Stimulated activated CD4-positive, alpha-beta T cell treated with anti-CD3 and anti-CD28 coated beads, Interleukin-12 subunit alpha, Interleukin-12 subunit beta, amount 100 ng/mL, for 24 hours (primary cell): ENCODE data around the gene IL4R.
A peak's percentile ranks its signal among the peaks of the same experiment; 100 is the strongest.
"Not testable (repeated sequence)": the region's sequence is repeated elsewhere in the genome, so short reads cannot be mapped to it uniquely, and the experiment has no call there.

Source experiments
- DNase-seq, 2 experiments: peaks; one replicate each; pipeline ENCODE4 v3.0.0-alpha.2; 2020; ENCODE audit warnings: low read depth in 2 of 2

Gene IL4R

GRCh38 chr16:27313422-27314160, at the start of gene IL4R:
Gene IL4R, plus strand, starts transcription at chr16:27313974. Its CDS starts 26,230 bp downstream, at chr16:27340204.
- peak in 1 of 2 experiments; percentile 75 for DNase-seq

- DNase-seq = no peak
Measured at GRCh38 chr16:27264151-27264550, 49.6 kb upstream of the IL4R start.

GRCh38 chr16:27265982-27266381, 47.8 kb upstream of the IL4R start:
- DNase-seq = no peak

DNA sequence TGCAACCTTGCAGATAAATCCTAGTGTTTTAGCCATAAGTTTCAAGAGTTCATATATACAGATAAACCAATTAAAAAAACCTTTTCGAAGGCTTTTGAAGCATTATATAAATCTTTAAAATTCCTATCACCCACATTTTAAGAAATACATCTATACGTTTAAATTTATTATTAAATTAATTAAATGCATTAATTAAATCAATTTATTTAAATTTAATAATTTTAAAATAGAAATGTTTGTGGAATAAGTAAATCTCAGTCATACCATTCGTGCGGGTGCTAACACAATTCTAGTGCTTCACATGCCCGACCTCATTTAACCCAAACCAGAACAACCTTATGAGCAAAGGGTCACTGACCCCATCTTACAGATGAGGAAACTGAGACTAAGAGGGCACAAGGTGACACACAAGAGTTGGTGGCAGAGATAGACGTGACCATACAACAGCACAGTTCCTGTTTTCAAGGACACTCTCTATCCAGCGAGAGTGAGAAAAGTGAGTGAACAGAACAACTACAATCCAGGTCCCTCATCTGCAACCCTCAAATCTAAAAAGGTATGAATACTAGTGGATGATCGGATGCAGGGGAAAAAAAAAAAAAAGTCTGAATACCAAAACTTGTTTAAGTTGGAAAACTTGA, 46.6 kb upstream of the IL4R start:
- DNase-seq = no peak

GRCh38 chr16:27268376-27269299, 45.1 kb upstream of the IL4R start, which contains the start of gene NSMCE1:
Gene NSMCE1, minus strand, starts transcription at chr16:27268772. Its CDS starts 11,202 bp downstream, at chr16:27257570.
- peak; percentile 94 to 99 for DNase-seq

DNA sequence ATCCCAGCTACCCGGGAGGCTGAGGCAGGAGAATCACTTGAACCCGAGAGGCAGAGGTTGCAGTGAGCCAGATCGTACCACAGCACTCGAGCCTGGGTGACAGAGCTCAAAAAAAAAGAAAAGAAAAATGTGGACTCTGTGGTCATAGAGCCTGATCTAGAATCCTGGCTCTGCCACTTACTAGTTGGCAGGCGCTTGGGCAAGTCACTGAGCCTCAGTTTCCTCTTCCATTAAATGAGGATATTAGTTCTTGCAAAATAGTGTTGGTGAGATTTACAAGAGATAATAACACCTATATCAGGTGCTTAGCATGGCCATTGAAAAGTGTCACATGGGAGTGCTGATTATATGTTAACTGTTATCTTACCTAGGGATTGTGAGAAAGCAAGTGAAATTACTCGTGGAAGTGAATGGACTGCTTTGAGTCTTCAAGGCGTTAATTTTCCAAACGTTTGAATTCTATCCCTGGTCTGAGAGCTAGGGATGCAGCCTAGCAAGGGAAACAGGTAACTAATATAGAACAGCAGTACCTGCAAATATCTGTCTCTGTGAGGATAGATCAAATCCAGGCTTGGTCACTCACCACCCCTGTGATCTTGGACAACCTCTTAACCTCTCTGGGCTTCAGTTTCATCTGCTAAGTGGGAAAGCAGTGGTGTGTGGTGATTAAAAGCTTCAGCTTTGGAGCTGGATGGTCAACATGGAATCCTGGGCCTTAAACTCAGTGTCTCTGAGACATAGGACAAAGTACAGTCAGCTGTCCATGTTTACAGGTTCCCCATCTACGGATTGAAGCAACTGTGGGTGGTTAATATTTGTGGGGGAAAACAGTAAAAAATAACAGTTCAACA, 44.2 kb upstream of the IL4R start:
- no peak for DNase-seq

DNA sequence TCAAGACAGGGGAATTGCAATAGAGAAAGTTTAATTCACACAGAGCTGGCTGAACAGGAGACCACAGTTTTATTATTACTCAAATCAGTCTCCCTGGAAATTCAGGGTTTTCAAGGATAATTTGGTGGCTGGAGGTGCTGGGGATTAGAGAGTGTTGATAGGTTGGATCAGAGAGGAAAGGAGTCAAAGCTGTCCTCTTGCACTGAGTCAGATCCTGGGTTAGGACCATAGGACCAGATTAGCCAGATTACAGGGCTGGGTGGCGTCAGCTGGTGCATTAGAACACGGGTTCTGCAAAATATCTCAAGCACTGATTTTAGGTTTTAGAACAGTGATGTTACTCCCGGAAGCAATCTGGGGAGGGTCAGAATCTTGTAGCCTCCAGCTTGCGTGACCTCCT, 43.4 kb upstream of the IL4R start:
- no peak for DNase-seq

DNA sequence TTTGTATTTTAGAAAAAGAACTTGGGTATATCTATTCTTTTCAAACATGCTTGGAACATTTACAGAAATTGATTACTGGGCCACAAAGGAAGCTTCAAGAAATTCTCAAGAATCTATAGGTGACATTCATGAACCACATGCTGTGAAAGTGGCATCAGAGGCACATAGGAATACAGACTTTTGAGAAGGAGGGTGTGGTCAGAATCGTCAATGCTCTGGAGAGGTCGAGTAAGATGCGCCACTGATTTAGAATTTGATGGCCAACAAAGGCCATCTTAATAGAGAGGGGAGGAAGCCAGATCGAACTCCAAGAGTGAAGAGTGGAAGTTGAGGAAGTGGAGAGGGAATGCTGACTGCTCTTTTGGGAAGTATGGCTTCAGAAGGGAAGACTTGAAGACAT, 41.7 kb upstream of the IL4R start:
- no peak for DNase-seq

DNA sequence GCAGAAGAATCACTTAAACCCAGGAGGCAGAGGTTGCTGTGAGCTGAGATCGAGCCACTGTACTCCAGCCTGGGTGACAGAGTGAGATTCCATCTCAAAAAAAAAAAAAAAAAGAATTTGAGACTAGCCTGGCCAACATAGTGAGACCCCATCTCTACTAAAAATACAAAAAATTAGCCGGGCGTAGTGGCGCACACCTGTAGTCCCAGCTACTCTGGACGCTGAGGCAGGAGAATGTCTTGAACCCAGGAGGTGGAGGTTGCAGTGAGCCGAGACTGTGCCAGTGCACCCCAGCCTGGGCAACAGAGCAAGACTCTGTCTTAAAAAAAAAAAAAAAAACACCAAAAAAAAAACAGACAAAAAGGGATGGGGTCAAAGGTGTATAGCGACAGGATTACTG, 41.1 kb upstream of the IL4R start:
- DNase-seq = not testable (repeated sequence)

DNA sequence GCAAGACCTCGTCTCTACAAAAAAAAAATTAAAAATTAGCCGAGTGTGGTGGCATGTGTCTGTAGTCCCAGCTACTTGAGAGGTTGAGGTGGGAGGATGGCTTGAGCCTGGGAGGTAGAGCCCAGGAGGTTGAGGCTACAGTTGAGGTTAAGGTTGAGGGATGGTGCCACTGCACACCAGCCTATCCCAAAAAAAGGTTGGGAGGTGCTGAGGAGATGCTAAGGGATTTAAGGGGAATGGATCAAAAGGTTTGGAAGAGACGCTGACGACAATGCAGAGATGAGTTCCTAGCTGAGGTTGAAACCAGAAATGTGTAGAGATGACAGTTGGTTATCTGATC, 40.5 kb upstream of the IL4R start:
- DNase-seq = no peak

GRCh38 chr16:27273670-27274423, 39.9 kb upstream of the IL4R start:
- no peak for DNase-seq

- not testable (repeated sequence) for DNase-seq
Measured at GRCh38 chr16:27274424-27274874, 39.3 kb upstream of the IL4R start.

DNA sequence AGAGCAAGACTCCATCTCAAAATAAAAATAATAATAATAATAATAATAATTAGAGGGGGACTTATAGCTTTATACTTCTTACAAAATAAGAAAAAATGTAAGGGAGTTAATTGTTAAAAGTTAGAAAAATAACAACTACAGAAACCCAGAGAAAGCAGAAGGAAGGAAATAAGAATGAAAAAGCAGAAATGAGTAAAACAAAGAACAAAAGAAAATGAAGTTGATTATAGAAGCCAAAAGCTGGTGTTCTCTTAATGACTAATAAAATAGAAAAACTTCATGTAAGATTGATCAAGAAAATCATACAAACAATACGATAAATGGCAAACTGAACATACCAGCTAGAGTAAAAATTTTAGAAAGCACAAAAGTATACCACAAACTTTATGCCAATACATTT, 38.4 kb upstream of the IL4R start:
- DNase-seq = no peak

DNA sequence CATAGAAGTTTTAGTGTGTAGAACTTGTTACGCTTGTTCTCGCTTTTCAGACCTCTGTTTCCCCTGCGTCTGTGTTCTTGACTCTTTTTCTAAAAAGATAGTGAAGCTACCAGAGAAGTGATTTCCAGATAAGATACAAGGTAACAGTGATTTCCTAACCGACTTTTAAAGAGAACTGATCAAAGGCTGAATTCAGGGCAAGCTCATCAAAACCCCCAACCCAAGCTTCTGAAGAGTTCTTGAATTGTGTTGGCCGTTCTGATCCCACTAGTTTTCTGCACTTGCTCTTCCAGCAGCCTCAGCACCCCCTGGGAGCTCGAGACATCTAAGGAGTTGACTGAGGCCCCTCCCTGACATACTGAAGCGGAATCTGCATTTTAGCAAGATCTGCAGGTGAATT, 32.5 kb upstream of the IL4R start:
- no peak for DNase-seq

DNA sequence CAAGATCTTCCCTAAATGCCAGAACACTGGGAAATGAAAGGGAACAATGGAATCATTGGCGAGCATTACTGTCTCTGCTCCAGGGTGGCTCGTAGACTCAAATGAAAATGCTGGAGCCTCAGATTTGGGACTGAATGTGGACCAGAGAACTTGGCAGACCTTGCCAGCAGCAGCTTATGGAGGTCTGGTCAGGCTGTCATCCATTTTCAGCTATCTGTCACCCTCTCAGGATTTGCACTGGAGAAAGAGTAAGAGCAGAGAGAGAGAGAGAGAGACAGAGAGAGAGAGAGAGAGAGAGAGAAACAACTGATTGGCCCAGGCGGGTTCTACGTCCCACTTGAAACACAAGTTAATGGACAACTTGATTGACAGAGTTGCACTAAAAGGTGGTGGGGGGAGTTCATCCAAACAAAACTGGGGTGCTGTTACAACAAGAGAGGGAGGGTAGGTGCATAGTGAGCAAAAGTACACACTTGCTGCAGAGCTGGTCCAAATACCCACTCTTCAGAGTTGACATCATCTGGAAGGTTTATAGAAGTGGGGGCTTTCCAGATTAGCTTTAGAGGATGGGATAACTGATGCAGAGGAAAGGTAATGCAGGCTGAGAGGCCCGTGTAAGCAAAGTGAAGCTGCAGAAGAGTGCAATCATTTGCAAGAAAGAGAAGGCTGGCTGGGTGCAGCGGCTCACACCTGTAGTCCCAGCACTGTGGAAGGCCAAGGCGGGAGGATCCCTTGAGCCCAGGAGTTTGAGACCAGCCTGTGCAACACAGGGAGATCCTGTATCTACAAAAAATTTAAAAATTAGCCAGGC, 28.7 kb upstream of the IL4R start:
- no peak for DNase-seq

GRCh38 chr16:27285676-27286196, 28.0 kb upstream of the IL4R start:
- DNase-seq = no peak

DNA sequence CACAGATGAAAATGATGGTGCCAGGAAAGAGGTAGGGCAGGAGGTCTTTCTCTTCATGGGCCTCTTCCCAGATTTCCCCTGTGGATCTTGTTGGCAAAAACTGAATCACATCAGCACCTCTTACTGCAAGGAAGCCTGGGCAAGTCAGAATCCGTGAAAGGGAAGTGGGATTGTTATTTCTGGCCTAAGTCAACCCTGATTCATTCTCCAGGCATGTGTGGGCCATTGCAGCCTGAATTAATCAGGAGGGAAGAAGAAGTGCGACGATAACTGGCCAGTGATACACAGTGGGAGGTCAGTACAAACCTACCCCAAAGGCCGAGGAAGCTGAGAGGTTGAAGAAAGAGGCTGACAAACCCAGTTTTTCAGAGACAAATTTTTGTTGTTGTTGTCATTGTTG, 27.3 kb upstream of the IL4R start:
- no peak for DNase-seq

DNA sequence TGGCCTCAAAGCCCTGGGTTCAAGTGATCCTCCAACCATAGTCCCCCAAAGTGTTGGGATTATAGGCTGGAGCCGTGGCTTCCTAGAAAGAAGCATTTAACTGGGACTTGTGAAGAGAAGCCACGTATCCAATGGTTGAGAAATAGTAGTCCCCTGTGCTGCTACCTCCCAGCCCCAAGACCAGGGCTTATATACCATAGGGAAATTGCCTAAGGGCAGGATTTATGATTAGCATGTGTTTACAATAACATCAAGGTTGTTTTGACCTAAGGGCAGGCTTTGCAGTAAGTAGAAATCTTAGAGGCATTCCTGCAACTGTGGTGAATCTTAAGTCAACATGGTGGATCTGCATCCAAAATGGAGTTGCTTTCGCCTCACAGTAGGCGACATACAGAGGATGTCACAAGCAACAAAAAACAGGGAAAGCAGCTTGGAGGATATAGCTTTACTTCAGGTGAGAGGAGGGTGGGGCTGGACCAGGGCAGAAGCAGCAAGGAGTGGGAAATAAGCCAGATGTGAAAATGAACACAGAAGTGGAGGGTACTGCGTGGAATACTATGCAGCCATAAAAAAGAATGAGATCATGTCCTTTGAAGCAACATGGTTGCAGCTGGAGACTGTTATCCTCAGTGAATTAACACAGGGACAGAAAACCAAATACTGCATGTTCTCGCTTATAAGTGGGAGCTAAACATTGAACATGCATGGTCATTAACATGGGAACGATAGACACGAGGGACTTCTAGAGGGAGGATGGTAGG, 26.5 kb upstream of the IL4R start:
- no peak for DNase-seq

GRCh38 chr16:27287887-27288286, 25.9 kb upstream of the IL4R start:
- no peak for DNase-seq
